ENCODE measurements around the gene TNMD.
A peak's percentile ranks its signal among the peaks of the same experiment; 100 is the strongest.
"Not testable (repeated sequence)": the region's sequence is repeated elsewhere in the genome, so short reads cannot be mapped to it uniquely, and the experiment has no call there.

TNMD gene

DNA sequence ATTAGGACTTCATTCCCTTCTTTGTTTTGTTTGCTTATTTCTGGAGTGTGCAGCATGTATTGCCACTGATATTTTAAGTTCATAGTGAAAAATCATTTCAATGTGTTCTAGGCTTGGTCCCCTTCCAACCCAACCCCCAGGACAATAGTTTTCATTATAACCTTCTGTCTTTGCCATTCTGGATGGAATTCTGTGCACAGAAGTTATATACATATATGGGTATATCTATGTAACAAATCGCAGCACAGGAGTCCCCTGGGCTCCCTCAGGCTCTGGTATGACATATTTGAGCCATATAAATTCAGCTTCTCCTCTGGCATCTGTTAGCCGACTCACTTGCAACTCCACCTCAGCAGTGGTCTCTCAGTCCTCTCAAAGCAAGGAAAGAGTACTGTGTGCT, at the start of gene TNMD:
TNMD (plus strand) TSS at position 326 of the 400 bp plus-strand sequence. CDS start 83 bp downstream, outside the sequence.
- DNase-seq (ENCODE audit: low read depth): no peak

DNA sequence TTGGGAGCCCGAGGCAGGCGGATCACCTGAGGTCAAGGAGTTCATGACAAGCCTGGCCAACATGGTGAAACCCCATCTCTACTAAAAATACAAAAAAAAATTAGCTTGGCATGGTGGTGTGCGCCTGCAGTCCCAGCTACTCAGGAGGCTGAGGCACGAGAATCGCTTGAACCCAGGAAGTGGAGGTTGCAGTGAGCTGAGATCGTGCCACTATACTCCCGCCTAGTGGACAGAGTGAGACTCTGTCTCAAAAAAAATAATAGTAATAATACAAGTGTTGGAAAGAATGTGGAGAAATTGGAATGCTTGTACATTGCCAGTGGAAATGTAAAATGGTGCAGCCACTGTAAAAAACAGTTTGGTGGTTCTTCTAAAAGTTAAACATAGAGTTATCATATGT, 19.2 kb upstream of the TNMD start:
- DNase-seq (ENCODE audit: low read depth): not testable (repeated sequence)

GRCh38 chrX:100586747-100587146, 2.0 kb downstream of the TNMD start:
- DNase-seq (ENCODE audit: low read depth): no peak

DNA sequence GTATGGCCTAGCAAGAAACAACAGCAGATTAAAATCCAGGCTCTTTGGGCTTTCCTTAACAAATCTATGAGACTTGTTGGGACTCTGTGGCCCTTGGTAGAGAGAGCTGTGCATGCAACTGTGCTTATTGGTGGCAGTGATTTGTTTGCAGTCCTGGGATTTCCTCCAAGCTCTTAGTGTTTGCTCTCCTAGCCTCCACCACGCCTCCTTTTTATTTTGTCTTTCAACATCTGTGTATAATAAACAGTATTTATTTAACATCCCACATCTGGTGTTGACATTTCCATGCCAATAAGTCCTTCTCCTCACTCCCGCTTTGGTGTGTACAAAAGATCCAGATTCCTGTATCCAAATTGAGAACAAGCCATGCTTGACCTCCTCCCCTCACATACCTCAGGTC, 3.1 kb downstream of the TNMD start:
- no peak for DNase-seq (ENCODE audit: low read depth)

- no peak for DNase-seq (ENCODE audit: low read depth)
These were observed 6.7 kb downstream of the TNMD start for GRCh38 chrX:100591256-100592051.

DNA sequence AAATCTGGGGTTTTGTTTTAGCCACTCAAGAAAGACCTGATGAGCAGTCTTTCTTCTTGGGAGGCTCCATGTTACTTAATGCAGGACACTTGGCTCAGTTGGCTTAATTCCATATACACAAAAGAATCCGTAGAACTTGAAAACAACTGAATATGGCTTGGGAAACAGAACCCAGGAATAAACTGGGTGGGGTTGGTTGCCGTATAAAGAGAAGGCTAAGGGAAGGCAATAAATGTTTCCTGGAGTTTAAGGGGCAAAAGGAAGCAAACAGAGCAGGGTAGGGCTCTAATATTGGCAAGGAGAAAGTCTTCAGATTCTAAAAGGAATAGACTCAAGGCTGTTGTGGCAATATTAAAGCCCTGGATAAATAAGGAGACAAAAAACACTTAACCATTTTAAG, 8.4 kb downstream of the TNMD start:
- no peak for DNase-seq (ENCODE audit: low read depth)

GRCh38 chrX:100593581-100593980, 8.8 kb downstream of the TNMD start:
- no peak for DNase-seq (ENCODE audit: low read depth)

GRCh38 chrX:100596601-100597000, 11.9 kb downstream of the TNMD start:
- no peak for DNase-seq (ENCODE audit: low read depth)

DNA sequence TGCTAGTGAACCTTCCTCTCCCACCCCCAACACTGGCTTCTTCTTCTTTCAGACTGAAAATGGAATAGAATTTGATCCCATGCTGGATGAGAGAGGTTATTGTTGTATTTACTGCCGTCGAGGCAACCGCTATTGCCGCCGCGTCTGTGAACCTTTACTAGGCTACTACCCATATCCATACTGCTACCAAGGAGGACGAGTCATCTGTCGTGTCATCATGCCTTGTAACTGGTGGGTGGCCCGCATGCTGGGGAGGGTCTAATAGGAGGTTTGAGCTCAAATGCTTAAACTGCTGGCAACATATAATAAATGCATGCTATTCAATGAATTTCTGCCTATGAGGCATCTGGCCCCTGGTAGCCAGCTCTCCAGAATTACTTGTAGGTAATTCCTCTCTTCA, 14.7 kb downstream of the TNMD start:
- no peak for DNase-seq (ENCODE audit: low read depth)

- DNase-seq (ENCODE audit: low read depth): no peak
These were observed 15.6 kb downstream of the TNMD start for GRCh38 chrX:100600340-100600739.

GRCh38 chrX:100600758-100601157, 16.0 kb downstream of the TNMD start:
- DNase-seq (ENCODE audit: low read depth): no peak

GRCh38 chrX:100606753-100607152, 22.0 kb downstream of the TNMD start:
- no peak for DNase-seq (ENCODE audit: low read depth)

DNA sequence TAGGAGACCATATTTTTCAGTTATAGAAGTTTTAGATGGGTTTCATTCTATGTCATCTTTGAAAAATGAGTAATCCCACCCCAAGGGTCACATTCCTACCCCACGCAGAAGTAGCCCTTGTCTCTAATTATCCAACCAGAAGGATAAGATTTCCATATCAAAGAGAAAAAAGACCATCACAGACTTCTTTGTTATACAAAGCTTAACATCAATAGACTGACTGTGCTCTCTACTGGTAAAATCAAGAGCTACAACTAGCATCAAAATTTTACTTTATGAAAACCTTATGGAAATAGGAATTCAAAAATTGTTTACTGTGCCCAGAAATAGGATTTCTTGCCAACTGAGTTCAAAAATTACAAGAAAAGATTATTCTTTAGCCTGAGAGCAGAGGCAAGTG, 24.9 kb downstream of the TNMD start:
- DNase-seq (ENCODE audit: low read depth): no peak

DNA sequence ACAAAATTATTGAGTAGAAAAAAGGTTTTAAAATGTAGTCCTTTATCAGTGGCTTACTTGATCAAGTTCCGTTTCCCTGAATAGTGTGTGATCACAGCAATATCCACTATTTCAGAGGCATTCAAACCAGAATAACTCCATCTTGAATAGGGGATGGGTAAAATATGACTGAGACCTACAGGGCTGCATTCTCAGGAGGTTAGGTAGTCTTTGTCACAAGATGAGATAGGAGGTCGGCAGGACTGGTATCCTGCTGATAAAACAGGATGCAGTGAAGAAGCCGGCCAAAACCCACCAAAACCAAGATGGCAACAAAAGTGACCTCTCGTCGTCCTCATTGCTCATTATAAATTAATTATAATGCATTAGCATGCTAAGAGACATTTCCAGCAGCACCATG, 27.2 kb downstream of the TNMD start:
- no peak for DNase-seq (ENCODE audit: low read depth)

DNA sequence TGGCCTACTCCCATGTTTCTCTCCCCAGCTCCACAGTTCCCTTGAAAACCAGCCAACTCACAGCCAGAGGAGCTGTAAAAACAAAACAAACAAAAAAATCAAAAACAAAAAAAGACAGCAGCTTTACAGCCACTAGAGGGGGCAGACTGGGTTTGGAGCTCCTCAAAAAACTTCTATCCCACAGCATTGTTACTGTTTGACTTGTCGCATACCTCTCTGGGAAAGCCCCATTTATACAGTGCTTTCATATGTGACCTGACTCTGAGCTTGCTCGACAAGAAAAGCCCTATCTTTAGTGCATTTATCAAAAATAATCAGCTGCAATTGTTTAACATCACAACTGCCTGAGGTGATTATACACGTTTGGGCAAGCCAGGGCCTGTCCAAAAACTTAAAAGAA, 30.3 kb downstream of the TNMD start:
- DNase-seq (ENCODE audit: low read depth): peak; percentile 34

- DNase-seq (ENCODE audit: low read depth): no peak
These were observed 38.3 kb downstream of the TNMD start for GRCh38 chrX:100623001-100623400.

- DNase-seq (ENCODE audit: low read depth): no peak
These were observed 41.3 kb downstream of the TNMD start for GRCh38 chrX:100625985-100626491.

- no peak for DNase-seq (ENCODE audit: low read depth)
These were observed 50.3 kb downstream of the TNMD start for GRCh38 chrX:100635040-100635439.

GRCh38 chrX:100635989-100636320, 51.2 kb downstream of the TNMD start:
- no peak for DNase-seq (ENCODE audit: low read depth)

- peak; percentile 80 for DNase-seq (ENCODE audit: low read depth)
These were observed 51.7 kb downstream of the TNMD start, which contains the start of gene TSPAN6 for GRCh38 chrX:100636321-100636991. Gene TSPAN6, minus strand, starts transcription at chrX:100636806. Its CDS starts 112 bp downstream, at chrX:100636694.

GRCh38 chrX:100642290-100642689, 57.6 kb downstream of the TNMD start:
- no peak for DNase-seq (ENCODE audit: low read depth)

DNA sequence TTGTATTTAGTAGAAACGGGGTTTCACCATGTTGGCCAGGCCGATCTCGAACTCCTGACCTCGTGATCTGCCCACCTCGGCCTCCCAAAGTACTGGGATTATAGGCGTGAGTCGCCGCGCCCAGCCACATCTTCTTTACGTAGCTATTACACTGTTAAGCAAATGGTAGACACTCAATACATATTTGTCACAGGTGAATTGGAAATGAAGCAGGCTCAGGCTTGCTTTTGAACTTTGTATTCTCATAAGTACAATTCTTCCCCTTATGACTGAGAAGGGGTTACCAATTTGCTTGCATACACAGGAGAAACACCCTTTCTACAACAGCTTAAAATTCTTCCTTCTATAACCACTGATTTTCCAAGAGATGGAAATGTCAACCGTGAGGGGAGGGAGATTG, 58.5 kb downstream of the TNMD start:
- DNase-seq (ENCODE audit: low read depth): no peak
